ENCODE measurements around the gene PGAM4.

GRCh38 chrX:77953302-77953701, 16.1 kb downstream of the PGAM4 start:
- TF ChIP-seq FOXK2 (IDR thresholded peaks at IDR 0.05) (no peak), ZNF384 (IDR thresholded peaks at IDR 0.05) (no peak), ELF4 (IDR thresholded peaks at IDR 0.05) (no peak), BHLHE40 (IDR thresholded peaks at IDR 0.05; ENCODE audit: borderline replicate concordance) (no peak), L3MBTL2 (conservative IDR thresholded peaks at IDR 0.05) (no peak), SUZ12 (IDR thresholded peaks at IDR 0.05) (no peak), FOXM1 (IDR thresholded peaks at IDR 0.05; ENCODE audit: borderline replicate concordance) (no peak), CTBP1 (IDR thresholded peaks at IDR 0.05; ENCODE audit: borderline replicate concordance) (no peak), ARNT (IDR thresholded peaks at IDR 0.05) (no peak), SP1 (IDR thresholded peaks at IDR 0.05) (no peak), HDGF (IDR thresholded peaks at IDR 0.05; ENCODE audit: borderline replicate concordance) (no peak)

Measured in HEK293T (cell line).